HG03159 (cell line): ENCODE measurements around the gene GRB10.
"Not testable (repeated sequence)": the region's sequence is repeated elsewhere in the genome, so short reads cannot be mapped to it uniquely, and the experiment has no call there.

Experiments used
- ATAC-seq: cut with Tn5 transposase; IDR thresholded peaks from one replicate; pipeline ENCODE4 v1.9.1; 2021; ENCODE audit warnings: mild to moderate bottlenecking, moderate library complexity; ENCODE audit not compliant: unreplicated experiment

The GRB10 gene

DNA sequence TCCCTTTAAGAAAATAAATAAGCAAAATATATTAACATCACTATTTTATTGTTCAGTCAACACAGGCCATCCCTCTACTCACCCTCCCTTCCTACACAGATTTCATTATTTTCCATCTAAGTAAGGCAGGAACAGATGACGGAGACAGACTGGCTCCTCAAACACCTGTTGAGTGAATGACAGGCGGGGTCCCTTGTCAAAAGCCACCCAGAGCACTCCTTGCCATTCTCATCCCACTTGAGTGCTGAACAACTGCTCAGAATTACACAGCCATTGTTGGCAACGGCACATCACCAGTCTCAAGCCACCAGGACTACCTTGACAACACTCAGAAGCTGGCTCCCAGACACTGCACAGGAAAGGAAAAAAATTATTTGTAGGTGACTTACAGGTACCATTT is 3.3 kb downstream of the GRB10 start:
- no peak for ATAC-seq

DNA sequence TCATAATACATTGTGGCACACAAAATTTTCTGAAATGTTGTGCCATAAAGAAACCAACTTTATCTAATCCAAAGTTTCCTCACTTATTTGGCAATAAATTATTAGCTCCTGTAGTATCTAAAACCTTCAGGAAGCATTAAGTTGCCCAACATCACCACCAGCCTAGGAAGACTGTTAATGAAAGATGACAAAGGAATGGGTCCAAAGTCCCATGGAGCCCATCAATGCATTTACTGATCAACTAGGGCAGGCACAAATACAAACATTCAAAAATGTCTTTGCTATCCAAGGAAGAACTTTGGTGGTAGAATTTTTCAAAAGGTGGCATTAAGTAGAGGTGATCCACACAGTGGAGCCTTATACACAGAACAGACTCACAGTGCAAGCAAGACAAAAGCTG is 4.5 kb downstream of the GRB10 start:
- no peak for ATAC-seq

DNA sequence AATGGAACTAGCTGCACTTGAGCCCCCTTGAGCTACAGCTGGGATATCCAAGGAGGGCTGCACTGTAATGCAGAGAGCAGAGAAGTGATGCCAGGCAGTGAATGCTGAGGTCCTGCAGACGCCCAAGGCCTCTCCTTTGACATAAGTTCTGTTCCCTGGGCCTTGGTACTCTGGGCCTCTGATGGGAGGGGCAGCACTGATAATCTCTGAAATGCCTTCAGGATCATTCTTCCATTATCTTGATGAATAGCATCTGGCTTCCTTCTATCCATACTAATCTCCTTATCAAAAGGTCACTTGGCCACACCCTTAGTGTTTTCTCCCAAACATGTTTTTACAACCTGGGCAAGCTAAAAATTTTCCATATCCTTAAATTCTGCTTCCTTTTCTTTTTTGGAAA is 6.9 kb downstream of the GRB10 start:
- ATAC-seq: no peak

DNA sequence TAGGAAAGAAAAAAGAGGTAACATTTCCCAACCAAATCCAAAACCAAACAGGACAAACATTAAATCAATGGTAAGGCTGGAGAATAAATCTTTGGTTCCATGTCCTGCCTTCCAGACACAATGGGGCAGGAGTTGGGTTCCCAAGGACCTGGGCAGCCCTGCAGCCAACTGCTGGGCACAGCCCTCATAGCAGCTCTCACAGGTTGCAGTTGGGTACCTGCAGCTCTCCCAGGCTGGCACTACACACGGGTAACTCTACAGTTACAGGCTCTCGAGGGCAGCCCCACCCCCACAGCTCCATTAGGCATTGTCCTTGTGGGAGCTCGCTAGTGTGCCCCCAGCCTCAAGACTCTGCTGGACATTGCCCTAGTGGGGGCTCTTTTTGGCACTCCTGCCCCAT is 7.5 kb downstream of the GRB10 start:
- no peak for ATAC-seq

DNA sequence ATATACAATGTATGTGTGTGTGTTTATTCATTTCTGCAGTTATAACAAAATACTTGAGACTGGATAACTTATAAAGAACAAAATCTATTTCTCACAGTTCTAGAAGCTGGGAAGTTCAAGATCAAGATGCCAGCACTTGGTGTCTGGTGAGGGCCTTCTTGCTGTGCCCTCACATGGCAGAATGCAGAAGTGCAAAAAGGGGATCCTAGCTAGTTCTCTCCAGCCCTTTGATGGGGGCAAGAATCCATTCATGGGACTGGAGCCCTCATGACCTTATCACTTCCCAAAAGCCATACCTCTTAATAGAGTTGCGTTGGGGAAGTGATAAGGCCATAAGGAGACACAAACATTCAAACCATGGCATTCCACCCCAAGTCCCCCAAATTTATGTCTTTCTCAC is 8.4 kb downstream of the GRB10 start:
- no peak for ATAC-seq

DNA sequence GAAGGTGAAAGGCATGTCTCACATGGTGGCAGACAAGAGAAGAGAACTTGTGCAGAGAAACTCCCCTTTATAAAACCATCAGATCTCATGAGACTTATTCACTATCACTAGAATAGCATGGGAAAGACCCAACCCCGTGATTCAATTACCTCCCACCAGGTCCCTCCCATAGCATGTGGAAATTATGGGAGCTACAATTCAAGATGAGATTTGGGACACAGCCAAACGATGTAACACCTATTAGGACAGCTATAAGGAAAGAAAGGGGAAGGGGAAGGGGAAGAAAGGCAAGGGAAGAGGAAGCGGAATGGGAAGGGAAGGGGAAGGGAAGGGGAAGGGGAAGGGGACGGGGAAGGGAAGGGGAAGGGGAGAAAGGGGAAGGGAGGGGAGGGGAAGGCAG is 9.6 kb downstream of the GRB10 start:
- not testable (repeated sequence) for ATAC-seq

DNA sequence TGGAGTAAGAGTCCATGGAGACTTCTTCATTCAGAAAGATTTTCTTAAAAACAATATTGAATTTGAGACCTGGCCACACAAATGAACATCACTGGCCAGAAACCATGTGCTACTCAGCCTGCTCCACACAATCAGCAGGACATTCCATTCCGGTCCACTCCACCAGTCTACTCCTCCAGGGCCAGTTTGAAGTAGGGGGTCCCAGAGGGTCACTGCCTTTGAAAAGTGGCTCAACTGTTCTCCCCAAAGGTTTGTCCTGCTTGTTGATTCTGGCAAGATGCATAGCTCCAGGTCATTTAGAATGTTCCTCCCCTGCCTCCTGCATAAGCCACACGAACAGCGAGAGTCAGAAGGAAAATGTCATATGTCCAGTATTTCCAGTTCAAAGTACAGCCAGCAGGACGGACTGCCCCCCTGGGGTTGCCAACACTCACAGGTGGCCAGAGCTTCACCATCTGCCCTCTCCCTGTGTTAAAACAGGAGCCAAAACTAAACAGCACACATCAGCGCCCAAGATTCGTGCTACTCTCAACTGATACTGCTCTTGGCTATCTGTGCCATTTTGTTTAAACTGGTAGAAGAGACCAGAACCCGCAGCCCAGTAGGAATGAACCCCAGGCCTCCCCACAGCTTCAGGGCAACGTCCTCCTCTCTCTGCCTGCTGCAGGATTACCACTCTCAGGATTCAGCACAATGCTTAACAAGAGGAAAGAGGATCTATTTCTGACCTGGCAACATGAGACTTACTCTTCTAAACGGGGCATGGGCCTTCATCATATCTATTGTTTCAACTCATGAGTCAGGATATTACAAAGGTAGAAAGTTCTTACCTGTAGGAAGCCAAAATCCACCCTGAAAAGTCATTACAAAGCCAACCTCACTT is 11.3 kb downstream of the GRB10 start:
- ATAC-seq: no peak

DNA sequence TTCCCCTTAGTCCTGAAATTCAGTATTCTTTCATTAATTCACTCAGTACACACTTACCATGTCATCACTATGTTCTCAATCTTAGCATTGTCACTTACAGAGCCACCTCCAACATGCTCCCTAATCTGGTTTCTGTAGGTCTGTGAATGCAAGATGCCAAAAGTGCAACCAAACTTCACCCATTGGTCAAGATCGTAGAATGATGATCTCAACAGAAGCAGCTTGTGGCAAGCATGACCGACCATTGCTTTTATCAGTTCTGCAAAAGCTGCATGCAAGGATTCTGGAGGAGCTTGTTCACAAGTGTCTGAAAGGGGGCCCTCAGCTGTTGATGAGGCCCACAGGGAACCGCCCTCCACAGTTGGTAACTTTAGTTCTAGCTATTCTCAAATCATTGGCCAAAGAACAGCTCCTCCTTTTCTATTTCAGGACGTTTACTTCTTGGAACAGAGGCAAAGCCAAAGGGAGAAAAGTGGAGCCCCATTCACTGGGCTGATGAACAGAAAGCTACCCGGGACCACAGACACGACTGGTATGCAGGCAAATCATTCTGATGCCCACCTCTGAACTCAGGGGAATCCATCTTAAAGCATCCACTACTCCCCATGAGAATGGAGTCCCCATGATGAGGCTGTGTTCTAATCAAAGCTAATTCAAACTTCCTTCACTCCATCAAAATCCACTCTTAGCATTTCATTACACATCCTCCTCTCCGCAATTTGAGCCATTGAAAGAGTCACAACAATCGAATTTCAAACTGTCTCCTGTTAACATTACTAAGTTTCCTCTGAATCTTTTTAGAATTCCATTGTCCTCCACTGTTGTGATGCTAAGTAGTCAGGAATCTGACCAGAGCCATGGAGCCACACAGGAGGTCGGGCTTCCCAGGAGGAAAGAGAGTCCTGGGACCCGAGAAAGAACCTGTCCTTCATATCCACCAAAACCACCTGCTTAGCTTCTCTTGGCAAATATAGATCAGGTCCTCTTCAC is 13.9 kb downstream of the GRB10 start:
- ATAC-seq: peak; percentile 54

DNA sequence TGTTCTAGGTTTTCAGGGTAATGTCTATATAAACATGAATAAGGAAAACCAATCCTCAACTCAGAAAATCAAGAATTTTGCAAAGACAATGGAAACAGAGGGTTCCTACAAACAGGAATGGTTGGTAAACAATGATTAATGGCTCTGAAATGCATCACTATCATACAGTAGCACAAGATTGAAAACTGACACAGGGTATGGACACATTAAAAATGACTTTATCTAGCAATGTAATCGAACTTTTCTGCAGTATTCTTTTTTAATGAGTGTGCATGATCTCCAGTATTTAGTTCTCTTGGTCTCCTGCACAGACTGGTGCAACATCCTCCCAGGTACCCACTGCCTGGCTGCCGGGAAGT is 15.9 kb downstream of the GRB10 start:
- ATAC-seq: no peak

DNA sequence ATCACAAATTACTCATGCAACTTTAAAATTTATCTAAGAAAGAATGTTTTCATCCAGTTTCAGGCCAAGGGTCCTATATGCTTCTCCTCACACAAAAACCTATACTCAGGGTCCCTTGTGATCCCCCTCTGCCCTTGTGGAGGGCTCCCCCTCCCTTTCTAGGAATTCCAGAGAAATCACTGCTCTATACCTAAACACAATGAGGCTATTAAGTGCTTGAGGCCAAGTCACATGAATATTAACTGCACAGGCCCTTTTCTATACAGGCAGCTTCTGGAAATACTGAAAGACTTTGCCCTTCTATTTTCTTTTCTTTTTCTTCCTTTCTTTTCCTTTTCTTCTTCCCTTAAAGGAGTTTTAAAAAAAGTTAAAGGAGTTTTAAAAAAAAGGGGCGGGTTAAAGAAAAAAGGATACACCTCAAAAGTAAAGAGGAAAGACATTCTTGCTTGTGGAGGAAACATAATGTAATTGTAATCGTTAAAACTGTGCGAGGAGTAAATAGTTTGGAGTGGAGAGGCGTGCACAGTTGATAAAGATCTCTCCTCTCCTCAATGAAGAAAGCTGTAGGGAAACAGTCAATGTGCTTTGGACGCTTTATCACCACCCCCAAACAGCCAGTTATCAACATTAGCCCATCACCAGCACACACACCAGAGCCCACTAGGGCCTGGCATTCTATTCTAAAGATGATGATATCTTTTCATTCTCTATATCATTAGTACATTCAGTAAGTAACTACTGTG is 16.4 kb downstream of the GRB10 start:
- no peak for ATAC-seq

DNA sequence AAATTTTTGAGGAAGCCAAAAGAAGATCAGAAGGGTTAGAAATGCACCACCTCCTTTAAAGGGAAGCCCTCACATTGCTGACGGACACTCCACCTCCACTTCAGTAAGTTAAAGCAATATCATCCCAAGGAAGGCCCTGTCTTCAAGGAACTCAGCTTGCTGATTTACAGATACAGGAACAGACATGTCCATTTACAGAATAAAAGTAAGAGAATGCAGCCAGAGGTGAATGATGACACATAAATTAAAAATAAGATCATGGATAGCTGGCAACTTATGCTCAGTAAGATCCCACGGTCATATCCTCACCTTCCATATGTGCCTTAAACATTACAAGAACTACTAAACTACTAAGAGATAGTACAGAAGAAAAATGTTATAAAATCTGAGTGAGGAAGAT is 20.4 kb downstream of the GRB10 start:
- ATAC-seq: no peak

DNA sequence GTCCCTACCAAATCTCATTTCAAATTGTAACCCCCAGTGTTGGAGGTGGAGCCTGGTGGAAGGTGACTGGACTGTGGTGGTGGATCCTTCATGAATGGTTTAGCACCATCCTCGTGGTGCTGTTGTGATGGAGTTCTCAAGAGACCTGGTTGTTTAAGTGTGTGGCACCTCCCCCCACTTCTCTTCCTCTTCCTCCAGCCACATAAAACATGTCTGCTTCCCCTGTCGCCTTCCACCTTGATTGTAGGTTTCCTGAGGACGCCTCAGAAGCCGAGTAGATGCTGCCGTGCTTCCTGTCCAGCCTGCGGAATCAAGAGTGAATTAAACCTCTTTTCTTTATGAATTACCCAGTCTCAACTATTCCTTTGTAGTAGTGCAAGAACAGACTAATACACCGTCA is 21.0 kb downstream of the GRB10 start:
- ATAC-seq: no peak

DNA sequence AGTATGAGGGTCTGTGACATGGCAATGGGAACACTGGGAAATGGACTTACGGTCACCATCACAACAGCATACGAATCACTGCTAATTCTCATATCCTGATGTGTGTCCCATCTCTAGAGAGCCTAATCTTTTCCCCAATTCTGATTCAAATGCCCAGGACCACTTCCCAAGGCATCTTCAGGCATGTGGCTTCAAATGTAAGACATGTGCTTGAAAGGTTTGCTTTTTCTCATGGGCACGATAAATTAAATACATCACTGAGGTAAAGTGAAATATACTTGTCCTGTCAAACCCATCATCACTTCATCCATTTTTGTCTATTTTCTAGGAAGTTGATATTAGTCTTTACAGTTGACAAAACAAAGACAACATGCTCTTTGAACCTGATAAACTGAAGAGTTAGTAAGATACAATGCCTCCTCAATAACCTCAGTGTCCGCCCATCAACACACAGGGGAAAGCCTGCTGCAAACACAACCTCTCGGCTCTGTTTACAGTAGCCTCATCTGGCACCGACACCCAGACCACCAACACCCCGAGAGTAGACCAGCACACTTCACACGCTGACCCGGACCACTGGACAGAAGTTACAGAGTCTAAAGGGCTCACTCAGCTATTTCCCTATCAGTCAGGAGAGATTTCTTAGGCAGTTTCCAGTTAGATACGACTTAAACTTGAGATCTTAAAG is 24.8 kb downstream of the GRB10 start:
- no peak for ATAC-seq

DNA sequence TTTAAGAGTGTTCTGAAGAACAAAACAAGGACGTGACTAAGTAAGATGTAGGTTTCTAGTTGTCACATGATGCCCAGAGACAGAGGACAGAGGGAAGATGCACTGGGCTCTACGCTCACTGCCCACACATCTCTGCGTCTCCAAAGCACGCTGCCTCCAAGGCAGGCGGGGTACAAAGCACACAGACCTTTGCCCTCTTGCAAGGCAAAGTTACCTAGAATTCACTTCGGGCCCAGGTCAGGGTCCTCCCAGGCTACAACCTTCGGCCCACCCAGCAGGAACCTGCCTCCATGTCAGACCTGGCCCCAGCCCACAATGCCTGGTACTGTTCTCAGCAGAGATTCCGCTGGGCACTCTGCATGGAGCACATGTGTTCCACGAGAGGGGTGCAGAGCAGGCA is 26.5 kb downstream of the GRB10 start:
- no peak for ATAC-seq

DNA sequence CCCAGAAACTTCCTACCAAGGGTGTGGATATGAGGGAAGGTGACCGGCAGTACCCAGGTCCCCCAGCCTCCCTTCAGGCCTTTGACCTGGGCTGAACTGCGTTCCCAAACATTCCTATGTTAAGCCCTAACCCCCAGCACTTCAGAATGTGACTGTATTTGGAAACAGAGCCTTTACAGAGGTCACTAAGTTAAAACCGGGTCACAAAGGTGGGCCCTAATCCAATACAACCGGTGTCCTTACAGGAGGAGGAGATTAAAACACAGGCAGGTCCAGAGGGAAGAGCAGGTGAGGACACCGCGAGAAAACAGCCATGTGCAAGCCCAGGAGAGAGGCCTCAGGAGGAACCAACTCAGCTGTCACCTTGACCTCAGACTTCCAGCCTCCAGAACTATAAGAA is 28.0 kb downstream of the GRB10 start:
- no peak for ATAC-seq

DNA sequence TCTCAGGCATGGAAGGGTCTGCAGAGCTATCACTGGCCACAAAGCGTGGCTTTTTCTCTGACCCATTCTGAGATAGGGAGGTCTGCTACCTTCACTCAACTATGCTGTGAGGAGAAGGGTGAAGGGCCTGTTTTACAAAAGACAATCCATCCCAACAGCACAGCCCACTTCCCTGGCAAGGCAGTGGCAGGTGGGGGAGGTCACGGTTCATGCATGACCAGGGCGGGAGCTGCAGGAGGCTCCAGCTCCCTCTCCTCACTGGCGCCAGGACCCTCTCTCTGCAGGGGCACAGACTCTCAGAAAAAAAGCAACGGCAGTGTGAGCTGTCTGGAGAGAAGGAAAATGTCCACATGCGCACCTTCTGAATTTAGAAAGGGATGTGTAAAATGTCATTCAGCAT is 28.5 kb downstream of the GRB10 start:
- ATAC-seq: no peak

DNA sequence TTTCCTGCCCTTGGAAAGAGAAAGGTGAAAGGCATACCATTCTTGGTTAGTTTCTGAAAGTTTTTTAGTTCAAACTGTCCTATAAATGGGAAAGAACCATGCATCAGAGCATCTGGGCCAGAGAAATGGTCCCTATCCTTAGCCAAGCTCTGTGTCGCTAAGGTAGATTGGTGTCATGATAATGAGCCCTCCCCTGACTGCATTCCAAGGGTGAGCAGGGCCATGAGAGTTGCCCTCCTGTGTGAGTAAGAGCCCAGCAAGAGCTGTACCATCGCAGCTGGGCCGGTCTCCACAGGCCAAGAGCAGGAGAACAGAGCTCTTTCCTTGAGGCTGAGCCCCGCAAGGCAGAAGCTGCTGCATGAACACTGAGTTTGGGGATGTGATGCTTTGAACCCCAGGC is 30.3 kb downstream of the GRB10 start:
- no peak for ATAC-seq

DNA sequence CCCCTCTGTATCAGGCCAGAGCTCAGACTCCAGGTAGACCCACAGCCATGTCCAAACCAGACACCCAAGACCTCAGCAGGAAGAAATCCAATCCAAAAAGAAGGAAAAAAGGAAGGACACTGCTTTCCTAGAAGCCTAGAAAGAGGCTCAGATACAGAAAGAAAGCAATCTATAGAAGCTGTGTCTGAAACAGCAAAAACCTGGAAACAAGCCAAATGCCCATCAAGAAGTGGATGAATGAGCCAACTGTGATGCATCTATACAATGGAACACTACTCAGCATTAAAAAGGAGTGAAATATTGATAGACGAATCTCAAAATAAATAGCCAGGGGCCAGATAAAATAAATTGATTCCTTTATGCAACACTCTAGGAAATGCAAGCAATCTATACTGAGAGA is 31.6 kb downstream of the GRB10 start:
- ATAC-seq: no peak

DNA sequence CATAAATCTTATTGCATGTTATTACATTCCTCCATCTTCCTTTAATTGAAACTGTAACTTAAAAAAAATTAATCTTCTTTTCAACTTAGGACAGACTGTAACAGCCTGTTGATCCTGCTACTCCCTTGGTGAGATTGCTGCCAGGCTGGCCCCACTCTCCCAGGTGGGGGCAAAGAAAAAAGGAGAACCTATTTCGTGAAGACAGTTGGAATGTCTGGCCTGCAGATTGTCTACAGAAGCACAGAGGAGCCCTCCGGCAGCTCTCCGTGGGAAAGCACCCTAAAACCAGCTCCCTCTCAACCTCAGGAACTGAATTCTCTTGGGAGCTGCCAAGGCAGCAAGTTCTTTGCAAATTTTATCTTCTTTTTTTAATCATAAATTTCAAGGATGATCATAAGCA is 32.8 kb downstream of the GRB10 start:
- no peak for ATAC-seq

DNA sequence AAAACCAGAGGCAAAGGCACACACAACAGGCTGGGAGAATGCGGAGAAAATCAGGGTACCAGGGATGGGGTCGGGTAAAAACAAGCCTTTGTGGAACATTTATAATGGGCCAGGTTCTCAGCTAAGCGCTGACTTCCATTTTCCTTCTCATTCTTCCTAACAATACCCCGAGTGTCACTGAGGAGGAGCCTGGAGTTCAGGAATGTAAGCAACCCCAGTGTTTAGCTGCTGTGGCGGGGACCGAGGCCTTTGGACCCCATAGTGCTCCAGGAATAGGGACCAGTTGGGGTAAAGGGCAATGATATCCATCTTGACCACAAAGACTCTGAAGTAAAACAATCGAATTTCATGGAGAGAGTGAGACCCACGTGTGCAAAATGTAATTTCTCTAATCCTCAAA is 34.2 kb downstream of the GRB10 start:
- ATAC-seq: no peak

DNA sequence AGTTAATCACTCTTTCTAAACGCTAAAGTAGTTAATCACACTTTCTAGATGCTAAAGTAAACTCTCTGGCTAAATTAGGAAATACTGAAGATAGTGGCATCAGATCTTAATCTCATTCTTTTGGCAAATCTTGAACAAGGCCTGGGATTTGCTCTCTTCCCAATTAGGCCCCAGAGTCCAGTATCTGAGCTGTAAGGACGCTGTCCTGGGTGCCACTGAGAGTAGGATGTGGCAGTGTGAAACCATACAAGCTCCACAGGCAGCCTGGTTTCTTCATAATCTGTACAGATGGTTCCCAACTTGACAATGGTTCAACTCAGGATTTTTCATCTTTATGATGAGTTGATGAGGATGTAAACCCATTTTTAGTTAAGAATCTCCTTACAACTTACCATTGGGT is 36.9 kb downstream of the GRB10 start:
- no peak for ATAC-seq
